ENCODE measurements around the gene DBR1. TPM values are rescaled to one million over a fixed set of nuclear protein-coding genes. Genes with fewer than 3 reads are reported as not detected.
"Not testable (repeated sequence)": the region's sequence is repeated elsewhere in the genome, so short reads cannot be mapped to it uniquely, and the experiment has no call there.

The DBR1 gene
- total RNA-seq, 4 donors from 2014 or later = 7.5 to 8.9 (median 7.8) TPM; not detected in 1

GRCh38 chr3:138157743-138158142 lies 17.0 kb downstream of the DBR1 start:
- H3K27ac ChIP-seq = no peak overlapping the region
- no peaks in the 10 kb centered on the region for H3K4me1 ChIP-seq
- DNase-seq = no peak
- peaks cover 0 to 21% (median 3%) of the 10 kb centered on the region in 4 donors for H3K36me3 ChIP-seq
- peaks cover 2 to 4% of the 10 kb centered on the region in 2 donors for H3K9me3 ChIP-seq
- intact Hi-C loops (cut with DNase I; ENCODE audit: low total_unique reads) = no loop called here
- H3K27me3 ChIP-seq = no peaks in the 10 kb centered on the region
- in situ Hi-C loops (cut with MboI; ENCODE audit: low pct_ligation_motif_present in 1 of 4, low pct_unique_long_range_greater_than_20kb in 1 of 4, low sequenced_read_pairs in 3 of 4) = no loop called here
- H3K4me3 ChIP-seq = no peak overlapping the region
- TF ChIP-seq POLR2A (IDR thresholded peaks at IDR 0.05) (no peak), EP300 (IDR thresholded peaks at IDR 0.05; ENCODE audit: low read depth) (no peak), CTCF (IDR thresholded peaks at IDR 0.05) (no peak), POLR2AphosphoS5 (IDR thresholded peaks at IDR 0.05) (no peak)
- 90% methylated on average over 4 of the region's 4 CpGs; no CpG with 5 or more reads in 1 of the 2 donors for WGBS, 2 donors (ENCODE audit: low coverage in 1 of 2)

- intact Hi-C loops (cut with DNase I; ENCODE audit: low total_unique reads) (no loop called here), in situ Hi-C loops (cut with MboI; ENCODE audit: low pct_ligation_motif_present in 1 of 4, low pct_unique_long_range_greater_than_20kb in 1 of 4, low sequenced_read_pairs in 3 of 4) (no loop called here)
Measured at GRCh38 chr3:138154534-138154933, 20.2 kb downstream of the DBR1 start.

GRCh38 chr3:138148503-138148902 lies 26.2 kb downstream of the DBR1 start:
- H3K4me3 ChIP-seq = no peak overlapping the region
- no peaks in the 10 kb centered on the region for H3K4me1 ChIP-seq
- TF ChIP-seq POLR2AphosphoS5 (IDR thresholded peaks at IDR 0.05) = no peak
- intact Hi-C loops (cut with DNase I; ENCODE audit: low total_unique reads) (no loop called here), in situ Hi-C loops (cut with MboI; ENCODE audit: low pct_ligation_motif_present in 1 of 4, low pct_unique_long_range_greater_than_20kb in 1 of 4, low sequenced_read_pairs in 3 of 4) (no loop called here)
- no peak for DNase-seq
- no peaks in the 10 kb centered on the region for H3K27me3 ChIP-seq
- WGBS, 2 donors (ENCODE audit: low coverage in 1 of 2) = 67 to 73% methylated on average over 3 to 4 of the region's 4 CpGs
- H3K36me3 ChIP-seq = no peaks in the 10 kb centered on the region
- H3K27ac ChIP-seq = no peak overlapping the region
- H3K9me3 ChIP-seq = no peaks in the 10 kb centered on the region

More at GRCh38 chr3:138154534-138154933, 20.2 kb downstream of the DBR1 start:
- DNase-seq = no peak
- H3K9me3 ChIP-seq = peaks cover 2 to 4% of the 10 kb centered on the region in 2 donors
- H3K27ac ChIP-seq = no peak overlapping the region
- no peak for TF ChIP-seq POLR2AphosphoS5 (IDR thresholded peaks at IDR 0.05)
- TF ChIP-seq EP300 (IDR thresholded peaks at IDR 0.05; ENCODE audit: low read depth) = no peak
- no peak for TF ChIP-seq POLR2A (IDR thresholded peaks at IDR 0.05)
- TF ChIP-seq CTCF (IDR thresholded peaks at IDR 0.05) = no peak
- no peaks in the 10 kb centered on the region for H3K36me3 ChIP-seq
- no peak overlapping the region for H3K4me3 ChIP-seq
- no peaks in the 10 kb centered on the region for H3K4me1 ChIP-seq
- H3K27me3 ChIP-seq = no peaks in the 10 kb centered on the region

GRCh38 chr3:138142181-138142580 lies 32.5 kb downstream of the DBR1 start:
- H3K36me3 ChIP-seq; H3K4me3 ChIP-seq; DNase-seq; intact Hi-C loops (cut with DNase I; ENCODE audit: low total_unique reads); H3K27me3 ChIP-seq; H3K27ac ChIP-seq; H3K4me1 ChIP-seq; H3K9me3 ChIP-seq; in situ Hi-C loops (cut with MboI; ENCODE audit: low pct_ligation_motif_present in 1 of 4, low pct_unique_long_range_greater_than_20kb in 1 of 4, low sequenced_read_pairs in 3 of 4): not testable (repeated sequence)
- WGBS, 2 donors (ENCODE audit: low coverage in 1 of 2) = 79 to 96% methylated on average over 3 of the region's 3 CpGs

GRCh38 chr3:138140940-138141339 lies 33.8 kb downstream of the DBR1 start:
- in situ Hi-C loops (cut with MboI; ENCODE audit: low pct_ligation_motif_present in 1 of 4, low pct_unique_long_range_greater_than_20kb in 1 of 4, low sequenced_read_pairs in 3 of 4) (no loop called here), intact Hi-C loops (cut with DNase I; ENCODE audit: low total_unique reads) (no loop called here)
- H3K9me3 ChIP-seq = no peaks in the 10 kb centered on the region
- H3K27ac ChIP-seq = no peak overlapping the region
- no peak for DNase-seq
- no peaks in the 10 kb centered on the region for H3K27me3 ChIP-seq
- no peaks in the 10 kb centered on the region for H3K4me1 ChIP-seq
- H3K36me3 ChIP-seq = no peaks in the 10 kb centered on the region
- no peak overlapping the region for H3K4me3 ChIP-seq
- TF ChIP-seq POLR2AphosphoS5 (IDR thresholded peaks at IDR 0.05) = no peak

GRCh38 chr3:138139691-138140090 lies 35.0 kb downstream of the DBR1 start:
- no peak for TF ChIP-seq EP300 (IDR thresholded peaks at IDR 0.05; ENCODE audit: low read depth)
- no peak for TF ChIP-seq CTCF (IDR thresholded peaks at IDR 0.05)
- no peak for TF ChIP-seq POLR2A (IDR thresholded peaks at IDR 0.05)
- no peak for TF ChIP-seq POLR2AphosphoS5 (IDR thresholded peaks at IDR 0.05)
- 33 to 44% methylated on average over 2 of the region's 2 CpGs for WGBS, 2 donors (ENCODE audit: low coverage in 1 of 2)
- Histone ChIP-seq H3K9me3 (no peaks in the 10 kb centered on the region), H3K36me3 (no peaks in the 10 kb centered on the region), H3K4me1 (no peaks in the 10 kb centered on the region), H3K27ac (no peak overlapping the region), H3K27me3 (no peaks in the 10 kb centered on the region), H3K4me3 (no peak overlapping the region)
- no peak for DNase-seq
- in situ Hi-C loops (cut with MboI; ENCODE audit: low pct_ligation_motif_present in 1 of 4, low pct_unique_long_range_greater_than_20kb in 1 of 4, low sequenced_read_pairs in 3 of 4) = no loop called here
- intact Hi-C loops (cut with DNase I; ENCODE audit: low total_unique reads) = no loop called here

All from transverse colon (tissue), 4 donors.